NCI-H2171 treated with DMSO at 0.1 percent for 48 hours (cell line): Measurements from ENCODE around the gene KMT2E.

Experiments
- DNase-seq: peaks from one replicate; lab custom pipeline; 2025; lab: John Stamatoyannopoulos, UW

Gene KMT2E

GRCh38 chr7:105131890-105132289, 117.9 kb downstream of the KMT2E start:
- DNase-seq = no peak

GRCh38 chr7:105132335-105132734, 118.3 kb downstream of the KMT2E start:
- no peak for DNase-seq

GRCh38 chr7:105132835-105133234, 118.8 kb downstream of the KMT2E start:
- no peak for DNase-seq

GRCh38 chr7:105133358-105133757, 119.4 kb downstream of the KMT2E start:
- no peak for DNase-seq

GRCh38 chr7:105133986-105134655, 120.1 kb downstream of the KMT2E start:
- DNase-seq = no peak

- DNase-seq = no peak
Observed at GRCh38 chr7:105136221-105136620, 122.2 kb downstream of the KMT2E start.

- DNase-seq = no peak
Observed at GRCh38 chr7:105137898-105138297, 123.9 kb downstream of the KMT2E start.

- DNase-seq = no peak
Observed at GRCh38 chr7:105139381-105139780, 125.4 kb downstream of the KMT2E start.

GRCh38 chr7:105141068-105141467, 127.1 kb downstream of the KMT2E start:
- peak; percentile 7 for DNase-seq

- DNase-seq = no peak
Observed at GRCh38 chr7:105149827-105150226, 135.8 kb downstream of the KMT2E start.

- DNase-seq = no peak
Observed at GRCh38 chr7:105151152-105151551, 137.1 kb downstream of the KMT2E start.

GRCh38 chr7:105153531-105153930, 139.5 kb downstream of the KMT2E start:
- DNase-seq = no peak

GRCh38 chr7:105154084-105154483, 140.1 kb downstream of the KMT2E start:
- no peak for DNase-seq

- no peak for DNase-seq
Observed at GRCh38 chr7:105156731-105157130, 142.7 kb downstream of the KMT2E start.

GRCh38 chr7:105157278-105157677, 143.3 kb downstream of the KMT2E start:
- no peak for DNase-seq

- DNase-seq = no peak
Observed at GRCh38 chr7:105161366-105161765, 147.4 kb downstream of the KMT2E start.
